NOMO-1 treated with dmso at 0.1 percent for 144 hours (cell line): Measurements from ENCODE around the gene TNFRSF19.
"Not testable (repeated sequence)": the region's sequence is repeated elsewhere in the genome, so short reads cannot be mapped to it uniquely, and the experiment has no call there.

Experiments
- DNase-seq: peaks from one replicate; lab custom pipeline; 2025; ENCODE audit not compliant: unreplicated experiment; lab: John Stamatoyannopoulos, UW

Gene TNFRSF19

DNA sequence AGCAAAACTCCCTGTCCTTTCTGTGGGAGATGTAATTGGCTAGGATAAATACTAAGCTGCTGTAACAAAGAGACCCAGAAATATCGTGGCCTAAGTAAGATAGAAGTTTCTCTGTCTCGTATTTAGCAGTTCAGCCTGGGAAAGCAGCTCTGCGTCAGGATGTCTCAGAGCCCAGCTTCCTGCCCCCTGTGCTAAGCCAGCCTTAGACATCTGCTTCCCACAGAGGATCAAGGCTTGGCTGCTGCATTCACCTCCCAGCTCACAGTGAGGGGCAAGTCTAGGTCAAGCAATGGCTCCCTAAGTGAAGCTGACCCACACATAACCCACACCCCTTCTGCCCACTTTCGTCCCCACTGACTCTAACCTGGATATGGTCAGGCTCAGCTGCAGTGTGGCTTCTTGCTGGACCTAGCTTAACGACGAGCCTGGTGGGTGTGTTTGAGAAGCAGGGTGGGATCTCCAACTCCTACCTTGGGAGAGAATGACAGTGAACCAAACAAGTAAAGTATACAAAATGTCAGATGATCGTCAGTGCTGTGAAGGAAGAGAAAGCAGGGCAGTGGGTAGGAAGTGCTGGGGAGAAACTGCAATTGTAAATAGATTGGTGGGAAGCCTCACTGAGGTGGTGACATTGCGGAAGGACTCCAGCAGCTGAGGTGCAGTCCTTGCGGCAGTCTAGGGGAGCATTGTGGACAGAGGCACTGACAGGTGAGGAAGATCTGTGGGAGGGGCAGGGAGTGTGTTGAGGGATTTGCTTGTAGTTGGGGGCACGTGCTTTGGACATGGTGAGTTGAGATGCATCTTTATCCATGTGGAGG is 82.9 kb downstream of the TNFRSF19 start:
- DNase-seq: no peak

GRCh38 chr13:23654111-23655110 is 84.2 kb downstream of the TNFRSF19 start:
- no peak for DNase-seq

DNA sequence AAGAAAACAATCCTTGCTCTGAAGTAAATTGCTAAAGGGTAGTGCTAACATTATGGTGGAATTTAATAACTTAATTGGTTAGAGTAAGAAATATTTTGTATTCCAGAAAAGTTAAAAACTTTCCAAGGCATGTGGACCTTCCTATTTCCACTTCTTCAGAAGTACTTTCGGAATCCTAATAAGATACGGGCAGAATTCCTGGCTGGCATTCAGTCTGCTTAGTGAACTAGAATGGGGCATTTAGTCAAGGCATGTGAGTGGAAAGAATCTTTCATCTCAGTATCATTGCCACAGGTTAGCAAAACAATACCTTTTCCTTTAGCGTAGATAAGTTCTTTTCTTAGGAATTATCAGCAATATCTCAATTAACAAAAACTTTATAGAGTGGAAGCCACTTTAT is 85.1 kb downstream of the TNFRSF19 start:
- no peak for DNase-seq

DNA sequence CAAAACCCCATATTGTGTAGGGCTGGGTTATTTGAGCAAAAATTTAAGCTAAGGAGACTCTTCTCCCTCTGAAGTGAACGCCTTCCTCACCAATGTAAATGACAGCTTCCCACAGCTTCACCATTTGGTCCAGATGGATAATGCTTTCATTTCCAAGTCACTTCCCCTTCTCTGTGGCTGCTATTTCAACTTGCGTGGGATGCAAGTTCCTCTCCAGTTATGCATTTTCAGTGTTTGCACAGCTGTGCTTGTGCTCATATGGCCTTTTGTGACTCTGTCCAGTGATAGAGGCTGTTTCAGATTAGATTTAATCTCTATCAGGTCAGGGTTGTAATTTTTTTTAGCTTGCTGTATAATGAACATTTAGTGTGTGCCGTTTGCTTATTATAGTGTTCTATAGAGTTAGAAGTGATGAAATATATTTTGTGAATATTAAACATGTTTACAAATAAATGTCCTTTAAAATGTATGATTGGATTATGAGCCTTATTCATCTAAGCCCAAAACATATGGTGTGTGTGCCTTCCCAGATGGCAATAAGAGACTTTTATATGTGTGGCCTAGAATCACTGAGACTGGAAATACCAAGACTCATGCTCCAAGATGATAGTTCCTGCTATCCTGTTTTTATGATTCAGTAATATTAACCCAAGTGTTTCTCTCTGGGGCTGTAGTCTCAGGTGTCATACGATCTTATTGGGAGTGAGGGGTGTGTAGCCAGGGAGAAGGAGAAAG is 86.6 kb downstream of the TNFRSF19 start:
- DNase-seq: no peak

DNA sequence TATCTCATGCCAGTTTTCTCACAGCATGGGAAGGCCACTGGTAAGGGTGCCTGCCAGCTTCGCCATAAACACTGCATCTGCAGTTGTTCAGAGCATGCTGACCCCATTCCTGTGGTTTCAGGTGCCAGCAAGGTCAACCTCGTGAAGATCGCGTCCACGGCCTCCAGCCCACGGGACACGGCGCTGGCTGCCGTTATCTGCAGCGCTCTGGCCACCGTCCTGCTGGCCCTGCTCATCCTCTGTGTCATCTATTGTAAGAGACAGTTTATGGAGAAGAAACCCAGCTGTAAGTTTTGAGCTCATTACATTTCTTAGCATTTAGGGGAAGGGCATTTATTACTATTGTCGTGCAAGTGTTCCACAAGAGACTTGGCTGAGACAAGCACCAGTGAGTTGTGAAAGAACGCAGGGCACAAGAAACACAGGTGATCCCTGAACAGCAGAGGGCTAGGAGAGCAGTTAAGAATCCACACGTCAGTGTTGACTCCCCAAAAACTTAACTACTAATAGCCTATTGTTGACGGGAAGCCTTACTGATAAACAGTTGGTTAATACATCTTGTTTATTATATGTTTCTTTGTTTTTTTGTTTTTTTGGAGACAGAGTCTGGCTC is 88.8 kb downstream of the TNFRSF19 start:
- DNase-seq: no peak

DNA sequence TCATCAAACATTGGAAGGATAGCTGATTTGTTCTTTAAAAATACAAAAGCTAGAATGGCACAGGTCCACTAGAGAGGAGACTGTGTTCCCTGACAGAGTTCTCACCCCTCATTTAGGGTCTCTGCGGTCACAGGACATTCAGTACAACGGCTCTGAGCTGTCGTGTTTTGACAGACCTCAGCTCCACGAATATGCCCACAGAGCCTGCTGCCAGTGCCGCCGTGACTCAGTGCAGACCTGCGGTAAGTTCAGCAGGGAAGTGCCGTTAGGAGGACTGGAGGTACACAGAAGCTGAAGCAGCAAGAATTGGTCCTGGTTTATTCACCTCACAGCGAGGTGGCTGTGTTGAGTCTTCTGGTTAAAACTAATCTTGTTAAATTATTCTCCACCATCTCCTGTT is 90.0 kb downstream of the TNFRSF19 start:
- no peak for DNase-seq

DNA sequence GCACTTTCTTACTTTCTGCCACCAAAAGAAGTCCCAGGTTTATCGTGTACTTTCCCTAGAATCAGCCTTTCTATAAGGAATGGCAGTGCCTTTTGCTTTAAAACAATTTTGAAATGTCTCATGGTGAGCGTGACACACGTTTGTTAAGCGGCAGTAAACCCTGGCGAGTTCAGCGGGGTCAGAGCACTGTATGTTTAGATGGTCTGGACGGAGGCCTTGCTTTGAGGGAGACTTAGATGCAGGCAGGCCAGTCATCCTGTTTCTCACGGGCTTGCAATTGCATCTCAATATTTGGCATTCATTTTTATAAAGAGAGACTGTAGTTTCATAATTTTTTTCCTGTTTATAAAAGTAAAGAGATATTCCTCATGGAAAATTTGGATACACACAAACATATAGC is 96.4 kb downstream of the TNFRSF19 start:
- DNase-seq: no peak

DNA sequence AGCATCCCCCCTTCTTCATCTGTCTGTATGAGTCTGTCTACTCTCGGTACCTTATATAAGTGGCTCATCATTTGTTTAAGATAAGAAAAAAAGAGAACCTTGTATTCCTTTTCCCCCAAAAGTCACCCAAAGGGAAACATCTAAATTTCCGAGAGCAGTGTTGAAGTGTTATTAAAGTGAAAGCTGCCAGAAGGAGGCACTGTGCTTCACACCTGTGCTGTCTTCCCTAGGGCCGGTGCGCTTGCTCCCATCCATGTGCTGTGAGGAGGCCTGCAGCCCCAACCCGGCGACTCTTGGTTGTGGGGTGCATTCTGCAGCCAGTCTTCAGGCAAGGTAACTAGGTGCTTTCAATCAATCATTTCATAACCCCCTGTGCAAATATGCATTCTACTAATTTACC is 97.5 kb downstream of the TNFRSF19 start:
- no peak for DNase-seq

GRCh38 chr13:23668562-23668961 is 98.3 kb downstream of the TNFRSF19 start:
- DNase-seq: no peak

GRCh38 chr13:23670793-23671192 is 100.6 kb downstream of the TNFRSF19 start:
- no peak for DNase-seq

DNA sequence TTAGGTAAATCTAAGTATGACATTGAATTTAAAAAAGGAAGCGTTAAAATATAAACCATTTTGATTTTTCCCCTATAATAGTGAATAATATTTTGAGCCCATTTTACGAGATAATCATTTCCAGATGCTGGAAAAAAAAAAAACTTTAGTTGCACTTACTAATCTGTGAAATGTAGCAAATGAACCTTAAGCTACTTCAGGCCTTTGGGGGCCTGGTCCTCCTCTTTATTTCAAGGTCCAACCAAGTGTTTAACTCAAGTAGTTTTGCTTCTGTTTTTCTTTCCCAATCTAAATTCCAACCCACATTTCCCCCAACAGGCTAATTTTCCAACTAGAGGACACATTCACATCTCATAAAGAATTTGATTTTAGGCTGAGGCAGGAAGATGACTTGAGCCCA is 101.2 kb downstream of the TNFRSF19 start:
- DNase-seq: no peak

GRCh38 chr13:23671897-23672296 is 101.7 kb downstream of the TNFRSF19 start:
- DNase-seq: no peak

GRCh38 chr13:23672616-23673015 is 102.4 kb downstream of the TNFRSF19 start:
- no peak for DNase-seq

DNA sequence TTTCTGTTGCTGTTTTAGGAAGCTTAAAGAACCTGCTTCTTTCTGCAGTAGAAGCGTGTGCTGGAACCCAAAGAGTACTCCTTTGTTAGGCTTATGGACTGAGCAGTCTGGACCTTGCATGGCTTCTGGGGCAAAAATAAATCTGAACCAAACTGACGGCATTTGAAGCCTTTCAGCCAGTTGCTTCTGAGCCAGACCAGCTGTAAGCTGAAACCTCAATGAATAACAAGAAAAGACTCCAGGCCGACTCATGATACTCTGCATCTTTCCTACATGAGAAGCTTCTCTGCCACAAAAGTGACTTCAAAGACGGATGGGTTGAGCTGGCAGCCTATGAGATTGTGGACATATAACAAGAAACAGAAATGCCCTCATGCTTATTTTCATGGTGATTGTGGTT is 103.1 kb downstream of the TNFRSF19 start:
- no peak for DNase-seq

GRCh38 chr13:23673867-23674605 is 103.8 kb downstream of the TNFRSF19 start:
- DNase-seq: no peak

GRCh38 chr13:23674795-23675640 is 104.8 kb downstream of the TNFRSF19 start:
- no peak for DNase-seq

GRCh38 chr13:23677679-23678288 is 107.6 kb downstream of the TNFRSF19 start:
- not testable (repeated sequence) for DNase-seq

DNA sequence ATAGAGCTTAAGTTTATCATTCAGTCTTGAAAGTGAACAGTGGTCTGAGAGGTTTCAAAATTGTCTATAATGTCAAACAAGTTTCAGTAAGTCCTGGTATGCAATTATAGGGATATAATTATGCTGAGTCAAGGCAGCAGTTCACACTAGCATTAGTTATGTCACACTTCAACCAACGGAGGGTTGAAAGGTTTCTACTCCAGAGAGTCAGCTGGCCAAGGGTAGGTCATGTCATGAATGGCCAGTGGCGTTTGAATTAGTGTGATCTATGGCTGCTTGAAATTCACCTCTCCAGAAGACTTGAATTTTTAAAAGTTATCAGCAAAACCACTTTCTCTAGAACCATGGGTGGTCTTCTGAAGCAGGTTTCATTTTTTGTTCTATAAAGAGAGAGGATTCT is 108.6 kb downstream of the TNFRSF19 start:
- DNase-seq: no peak

GRCh38 chr13:23679220-23679619 is 109.0 kb downstream of the TNFRSF19 start:
- no peak for DNase-seq
